Upper lobe of left lung (tissue), 6 donors: ENCODE data around the gene PRR5L. TPM values are rescaled to one million over a fixed set of nuclear protein-coding genes. Genes with fewer than 3 reads are reported as not detected.

Experiments
- ATAC-seq, 2 donors: fragments of 200-7000 bp; cut with Tn5 transposase; one replicate each; pipeline ENCODE4 v1.9.1; 2022; ENCODE audit warnings: mild to moderate bottlenecking in 2 of 2, moderate library complexity in 2 of 2; ENCODE audit not compliant: low FRiP score in 2 of 2
- DNase-seq, 2 donors: peaks; one replicate each; pipeline ENCODE4 v3.0.0-alpha.2; 2019 to 2020
- H3K27ac ChIP-seq, 4 donors: fragments of 200-600 bp; sonication (generic); one replicate each; pipeline ENCODE4 v1.5.1; 2016 to 2019
- H3K27me3 ChIP-seq, 4 donors: fragments of 200-600 bp; sonication (generic); one replicate each; pipeline ENCODE4 v1.5.1; 2017 to 2019
- H3K36me3 ChIP-seq, 4 donors: fragments of 200-600 bp; sonication (generic); one replicate each; pipeline ENCODE4 v1.5.1; 2016 to 2019
- H3K4me1 ChIP-seq, 4 donors: fragments of 200-600 bp; sonication (generic); one replicate each; pipeline ENCODE4 v1.5.1; 2018 to 2019
- H3K4me3 ChIP-seq, 4 donors: fragments of 200-600 bp; sonication (generic); one replicate each; pipeline ENCODE4 v1.5.1; 2017 to 2019; ENCODE audit warnings: mild to moderate bottlenecking in 2 of 4, moderate library complexity in 1 of 4
- H3K9me3 ChIP-seq, 4 donors: fragments of 200-600 bp; sonication (generic); one replicate each; pipeline ENCODE4 v1.5.1; 2018 to 2019
- EP300 ChIP-seq, 4 donors: sonication (generic); formaldehyde crosslinking; IDR thresholded peaks; one replicate each; pipeline ENCODE4 v1.5.1; 2017; ENCODE audit warnings: antibody characterized with exemption in 4 of 4, control low read depth in 2 of 4
- POLR2A ChIP-seq, 4 donors: fragments of 450-650 bp; IDR thresholded peaks; one replicate each; pipeline ENCODE4 v1.5.1; 2016 to 2017; ENCODE audit warnings: antibody characterized with exemption in 4 of 4, mild to moderate bottlenecking in 2 of 4
- POLR2AphosphoS5 ChIP-seq, 2 donors: sonication (generic); formaldehyde crosslinking; IDR thresholded peaks; one replicate each; pipeline ENCODE4 v1.5.1; 2017; ENCODE audit warnings: antibody characterized with exemption in 2 of 2
- WGBS, 2 donors: methylation state at CpG; one replicate each; pipeline ENCODE4 v1.1.5; 2017 to 2018; 5-methylcytosine and 5-hydroxymethylcytosine counted together
- total RNA-seq, 6 donors: library from RNA; depleted of rRNA in 4 of 6; stranded (reverse); fragments of >200 nt in 4 of 6; gene quantifications; one replicate each; pipeline versions ENCODE4 v1.1.0 to v1.2.1, GENCODE V29; 2016 to 2021
- TF ChIP-seq, protein P1 (sequence below), 6 experiments: fragments of 450-650 bp in 4 of 6; fragments of 200-600 bp in 2 of 6; sonication (generic) in 2 of 6; IDR thresholded peaks; one replicate each; pipeline ENCODE4 v1.5.1; 2016 to 2019; ENCODE audit warnings: antibody characterized with exemption in 6 of 6
- donor health status: DM: no; HTN: no; CAD: no; lungs with moderate emphysema.
- donor health status: DM: no; HTN: yes; CAD: no; lungs with severe emphysema.

The PRR5L gene
- total RNA-seq, 6 donors from 2014 or later = 18.9 to 40.5 (median 27.6) TPM

GRCh38 chr11:36403661-36404060 is 107.6 kb downstream of the PRR5L start:
- no peak for ATAC-seq
- WGBS, 2 donors = 92 to 93% methylated on average over 1 of the region's 1 CpG
- Histone ChIP-seq H3K27ac (no peak overlapping the region), H3K4me1 (peaks cover under 1 to 7% (median 5%) of the 10 kb centered on the region in 4 donors), H3K4me3 (no peak overlapping the region), H3K36me3 (peaks cover 0 to 14% (median 3%) of the 10 kb centered on the region in 4 donors), H3K9me3 (no peaks in the 10 kb centered on the region), H3K27me3 (no peaks in the 10 kb centered on the region)
- no peak for TF ChIP-seq EP300 (IDR thresholded peaks at IDR 0.05)
- TF ChIP-seq, protein P1, sequence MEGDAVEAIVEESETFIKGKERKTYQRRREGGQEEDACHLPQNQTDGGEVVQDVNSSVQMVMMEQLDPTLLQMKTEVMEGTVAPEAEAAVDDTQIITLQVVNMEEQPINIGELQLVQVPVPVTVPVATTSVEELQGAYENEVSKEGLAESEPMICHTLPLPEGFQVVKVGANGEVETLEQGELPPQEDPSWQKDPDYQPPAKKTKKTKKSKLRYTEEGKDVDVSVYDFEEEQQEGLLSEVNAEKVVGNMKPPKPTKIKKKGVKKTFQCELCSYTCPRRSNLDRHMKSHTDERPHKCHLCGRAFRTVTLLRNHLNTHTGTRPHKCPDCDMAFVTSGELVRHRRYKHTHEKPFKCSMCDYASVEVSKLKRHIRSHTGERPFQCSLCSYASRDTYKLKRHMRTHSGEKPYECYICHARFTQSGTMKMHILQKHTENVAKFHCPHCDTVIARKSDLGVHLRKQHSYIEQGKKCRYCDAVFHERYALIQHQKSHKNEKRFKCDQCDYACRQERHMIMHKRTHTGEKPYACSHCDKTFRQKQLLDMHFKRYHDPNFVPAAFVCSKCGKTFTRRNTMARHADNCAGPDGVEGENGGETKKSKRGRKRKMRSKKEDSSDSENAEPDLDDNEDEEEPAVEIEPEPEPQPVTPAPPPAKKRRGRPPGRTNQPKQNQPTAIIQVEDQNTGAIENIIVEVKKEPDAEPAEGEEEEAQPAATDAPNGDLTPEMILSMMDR (IDR thresholded peaks at IDR 0.05) = no peak
- no peak for TF ChIP-seq POLR2AphosphoS5 (IDR thresholded peaks at IDR 0.05)
- no peak for TF ChIP-seq POLR2A (IDR thresholded peaks at IDR 0.05)
- no peak for DNase-seq

DNA sequence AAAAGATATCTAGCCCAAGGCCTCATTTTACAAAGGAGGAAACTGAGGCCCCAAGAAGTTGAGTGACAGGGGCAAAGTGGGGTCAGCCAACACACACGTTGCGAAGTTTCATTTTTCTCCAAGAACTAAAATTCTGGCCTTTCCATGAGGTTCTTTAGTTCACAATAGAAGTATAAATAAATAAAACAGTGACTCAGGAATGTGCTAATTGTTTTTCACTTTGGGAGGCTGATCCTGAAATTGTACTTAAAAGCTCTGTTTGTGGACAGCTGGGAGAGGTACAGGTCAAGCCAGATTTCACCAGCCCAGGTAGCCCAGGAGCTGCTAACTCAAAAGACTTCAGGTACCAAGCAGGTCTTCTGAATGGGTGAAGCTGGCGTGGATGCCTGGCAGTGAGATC is 108.7 kb downstream of the PRR5L start:
- no peak for ATAC-seq
- Histone ChIP-seq H3K27me3 (no peaks in the 10 kb centered on the region), H3K27ac (no peak overlapping the region), H3K9me3 (no peaks in the 10 kb centered on the region), H3K4me3 (no peak overlapping the region), H3K4me1 (peaks cover 10 to 17% (median 11%) of the 10 kb centered on the region in 4 donors), H3K36me3 (peaks cover 0 to 14% (median 3%) of the 10 kb centered on the region in 4 donors)
- TF ChIP-seq POLR2A (IDR thresholded peaks at IDR 0.05) (no peak), EP300 (IDR thresholded peaks at IDR 0.05) (no peak), POLR2AphosphoS5 (IDR thresholded peaks at IDR 0.05) (no peak)
- DNase-seq = no peak
- WGBS, 2 donors = 74 to 77% methylated on average over 3 of the region's 3 CpGs

DNA sequence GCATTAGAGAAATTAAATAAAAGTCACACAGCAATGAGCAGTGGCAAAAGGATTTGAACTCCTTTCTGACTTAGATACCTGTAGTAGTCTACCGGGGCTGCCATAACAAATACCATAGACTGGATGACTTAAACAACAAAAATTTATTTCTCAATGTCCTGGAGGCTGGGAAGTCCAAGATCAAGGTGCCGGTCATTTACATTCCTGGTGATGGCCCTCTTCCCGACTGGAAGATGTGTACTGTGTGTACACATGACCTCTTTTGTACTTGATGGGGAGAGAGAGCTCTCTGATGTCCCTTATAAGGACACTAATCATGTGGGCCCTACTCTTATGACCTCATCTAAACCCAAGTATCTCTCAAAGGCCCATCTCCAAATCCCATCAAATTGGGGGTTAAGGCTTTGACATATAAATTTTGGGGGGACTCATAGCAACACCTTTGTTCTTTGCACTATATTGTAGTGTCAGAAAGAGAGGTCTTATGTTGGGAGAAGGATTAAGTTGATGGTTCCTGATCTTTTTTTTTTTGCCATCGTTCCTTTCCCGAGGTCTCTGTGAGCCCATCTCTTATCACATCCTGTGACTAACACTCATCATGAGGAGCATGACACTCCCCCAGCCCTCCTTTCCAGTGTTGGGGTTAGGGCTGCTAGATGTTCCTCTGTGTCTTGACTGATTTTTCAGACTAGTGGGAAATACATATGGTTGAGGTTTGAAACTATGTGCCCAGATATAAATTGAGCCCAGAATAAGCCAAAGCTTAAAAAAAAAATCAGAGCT is 109.7 kb downstream of the PRR5L start:
- Histone ChIP-seq H3K4me1 (peaks cover 14 to 26% (median 18%) of the 10 kb centered on the region in 4 donors), H3K27ac (peak overlapping the region in 1 of 4 donors; percentile 35), H3K27me3 (no peaks in the 10 kb centered on the region), H3K4me3 (no peak overlapping the region), H3K36me3 (peaks cover 0 to 10% (median 3%) of the 10 kb centered on the region in 4 donors), H3K9me3 (no peaks in the 10 kb centered on the region)
- TF ChIP-seq EP300 (IDR thresholded peaks at IDR 0.05) (no peak), POLR2AphosphoS5 (IDR thresholded peaks at IDR 0.05) (peak in 1 of 2 donors; percentile 60), POLR2A (IDR thresholded peaks at IDR 0.05) (no peak)
- TF ChIP-seq, protein P1 (IDR thresholded peaks at IDR 0.05) = no peak
- DNase-seq (no peak), ATAC-seq (no peak)
- WGBS, 2 donors = 76 to 82% methylated on average over 5 of the region's 5 CpGs

- H3K27ac ChIP-seq = peak overlapping the region in 1 of 4 donors; percentile 39
- ATAC-seq (no peak), DNase-seq (no peak)
- no peak for TF ChIP-seq EP300 (IDR thresholded peaks at IDR 0.05)
- TF ChIP-seq POLR2A (IDR thresholded peaks at IDR 0.05) = no peak
- TF ChIP-seq, protein P1 (IDR thresholded peaks at IDR 0.05) = no peak
- TF ChIP-seq POLR2AphosphoS5 (IDR thresholded peaks at IDR 0.05) = no peak
- no peaks in the 10 kb centered on the region for H3K36me3 ChIP-seq
- no peaks in the 10 kb centered on the region for H3K9me3 ChIP-seq
- H3K4me1 ChIP-seq = peaks cover 19 to 34% (median 27%) of the 10 kb centered on the region in 4 donors
- H3K27me3 ChIP-seq = no peaks in the 10 kb centered on the region
- no peak overlapping the region for H3K4me3 ChIP-seq
Measured at GRCh38 chr11:36407356-36407755, 111.3 kb downstream of the PRR5L start.

DNA sequence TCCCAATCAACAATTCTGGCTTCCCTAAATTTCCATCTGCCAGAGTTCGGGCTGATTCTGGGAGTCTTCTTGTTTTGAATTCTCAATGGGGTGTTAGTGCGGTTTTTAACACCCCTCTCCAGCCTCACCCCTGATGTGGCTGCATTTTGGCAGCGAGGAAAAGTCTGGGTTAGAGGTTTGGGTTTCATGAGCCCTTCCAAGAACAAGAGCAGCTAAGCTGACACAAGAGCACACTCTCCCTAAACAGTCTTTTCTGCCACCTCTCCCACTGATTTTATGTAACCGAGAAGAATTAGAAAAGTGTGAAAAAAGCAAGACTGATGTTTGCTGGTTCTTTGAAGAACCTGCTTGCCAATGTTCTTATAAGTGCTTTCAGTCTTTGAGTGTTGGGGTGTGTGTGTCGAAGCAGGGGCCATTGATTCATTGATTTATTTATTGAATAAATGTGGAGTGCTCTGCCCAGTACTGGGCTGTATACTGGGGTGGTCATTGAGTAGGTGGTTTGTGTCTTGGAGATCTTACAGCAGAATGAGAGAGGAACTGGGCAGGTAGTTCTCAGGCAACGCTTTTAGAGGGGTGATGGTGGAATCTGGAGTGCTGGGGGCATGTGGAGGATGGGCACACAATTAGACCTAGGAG is 112.5 kb downstream of the PRR5L start:
- DNase-seq (no peak), ATAC-seq (peak in 1 of 2 donors; percentile 76)
- Histone ChIP-seq H3K9me3 (no peaks in the 10 kb centered on the region), H3K4me3 (no peak overlapping the region), H3K36me3 (peaks cover 0 to 4% (median 0%) of the 10 kb centered on the region in 4 donors), H3K27me3 (no peaks in the 10 kb centered on the region), H3K27ac (peak overlapping the region; percentile 13 to 78 (median 21)), H3K4me1 (peaks cover 23 to 34% (median 28%) of the 10 kb centered on the region in 4 donors)
- TF ChIP-seq, protein P1 (IDR thresholded peaks at IDR 0.05) = no peak
- TF ChIP-seq EP300 (IDR thresholded peaks at IDR 0.05) (no peak), POLR2A (IDR thresholded peaks at IDR 0.05) (no peak), POLR2AphosphoS5 (IDR thresholded peaks at IDR 0.05) (no peak)
- 67 to 78% methylated on average over 6 of the region's 6 CpGs for WGBS, 2 donors
